NCI-H1092 treated with DMSO at 0.1 percent for 48 hours (cell line): ENCODE data around the gene LRP1B.

Experiments
- DNase-seq: peaks from one replicate; lab custom pipeline; 2025; lab: John Stamatoyannopoulos, UW

LRP1B gene

DNA sequence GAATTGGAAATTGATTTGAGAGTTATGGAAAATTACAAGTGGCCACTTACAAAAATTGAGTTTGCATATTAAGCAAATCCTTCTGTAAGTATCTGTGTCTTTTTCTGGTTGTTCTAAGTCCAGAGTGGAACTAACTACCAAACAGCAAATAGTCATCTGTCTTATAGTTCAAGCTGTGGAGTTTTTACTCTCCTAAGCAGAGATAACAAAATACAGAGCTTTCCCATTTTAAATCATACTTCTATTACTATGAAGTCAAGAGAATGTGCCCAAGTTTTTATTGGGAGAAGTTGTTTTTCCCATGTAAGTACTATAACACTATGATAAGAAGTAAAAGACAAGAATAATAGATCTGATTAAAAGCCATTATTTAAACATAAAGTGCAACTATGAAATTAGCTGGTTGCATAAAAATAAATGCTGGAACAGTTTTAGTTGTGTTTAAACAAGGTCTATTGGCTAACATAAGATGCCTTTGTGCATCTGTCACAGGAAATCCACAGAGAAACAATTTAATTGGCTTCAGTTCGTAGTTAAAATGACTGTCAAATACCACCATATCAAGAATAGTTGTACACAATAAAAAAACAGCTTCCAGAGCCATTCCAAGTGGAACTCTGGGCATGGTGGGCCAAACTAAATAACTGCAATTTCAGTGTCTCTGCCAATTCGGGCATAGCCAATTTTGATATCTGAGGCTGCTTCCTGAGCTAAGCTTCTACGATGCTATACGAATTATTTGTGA, 1883.2 kb downstream of the LRP1B start:
- no peak for DNase-seq

GRCh38 chr2:140246957-140247356, 1883.9 kb downstream of the LRP1B start:
- DNase-seq: no peak

DNA sequence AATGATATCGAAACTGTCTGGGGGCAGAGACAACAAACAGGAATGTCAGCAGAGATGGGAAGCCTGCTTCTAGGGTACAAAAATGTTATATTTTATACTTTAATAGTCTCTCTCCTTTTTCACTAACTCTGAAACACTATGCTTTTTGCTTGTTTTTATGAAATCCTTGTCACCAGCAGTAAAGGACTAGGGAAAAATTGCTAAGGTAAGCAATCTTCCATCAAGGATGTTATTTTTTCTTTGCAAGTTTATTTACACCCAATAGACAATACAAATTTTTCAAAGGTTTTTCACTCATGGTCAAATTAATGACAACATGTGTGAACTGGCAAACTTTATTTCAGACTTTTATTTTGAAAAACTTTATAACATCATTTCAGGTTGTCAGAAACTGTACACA, 1884.8 kb downstream of the LRP1B start:
- DNase-seq: no peak

DNA sequence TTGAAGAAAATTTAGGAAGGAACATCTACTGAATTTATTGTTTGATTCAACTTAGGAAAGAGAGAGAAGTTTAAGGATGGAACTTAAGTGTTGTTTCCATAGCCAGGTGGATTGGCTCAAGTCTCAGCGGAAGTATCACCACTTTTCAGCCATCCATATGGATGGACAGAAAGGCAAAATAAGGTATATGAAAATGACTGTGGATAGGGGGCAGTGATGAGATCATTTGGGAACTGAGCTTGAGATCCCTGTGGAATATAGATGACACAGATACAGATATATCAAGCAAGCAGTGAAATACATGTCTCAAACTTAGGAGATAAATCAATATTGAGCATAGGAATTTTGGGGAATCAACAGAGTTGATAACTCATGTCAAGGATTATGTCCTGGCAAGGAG, 1887.9 kb downstream of the LRP1B start:
- no peak for DNase-seq

- DNase-seq: no peak
These were observed 1896.7 kb downstream of the LRP1B start for GRCh38 chr2:140234116-140234515.

GRCh38 chr2:140210963-140211362, 1919.9 kb downstream of the LRP1B start:
- DNase-seq: no peak

DNA sequence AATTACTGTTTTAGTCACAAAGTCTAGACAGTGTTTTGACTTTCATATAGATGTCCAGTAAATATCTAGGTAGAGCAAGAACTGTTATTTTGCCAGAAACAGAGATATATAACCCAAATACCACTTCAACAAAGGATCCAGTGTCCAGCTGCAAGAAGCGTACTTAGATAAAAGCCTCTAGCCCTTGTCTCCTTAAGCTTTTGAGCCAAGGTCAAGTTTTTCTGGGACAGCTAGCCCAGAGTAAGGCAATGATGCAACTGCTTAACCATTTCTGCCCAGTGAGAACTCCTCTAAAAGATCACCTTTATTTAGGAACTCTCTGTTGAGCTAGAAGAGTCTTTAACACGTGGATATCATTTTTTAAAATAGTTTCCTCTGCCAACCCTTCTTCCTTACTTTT, 1925.7 kb downstream of the LRP1B start:
- no peak for DNase-seq

- no peak for DNase-seq
These were observed 1927.5 kb downstream of the LRP1B start for GRCh38 chr2:140203347-140203746.

DNA sequence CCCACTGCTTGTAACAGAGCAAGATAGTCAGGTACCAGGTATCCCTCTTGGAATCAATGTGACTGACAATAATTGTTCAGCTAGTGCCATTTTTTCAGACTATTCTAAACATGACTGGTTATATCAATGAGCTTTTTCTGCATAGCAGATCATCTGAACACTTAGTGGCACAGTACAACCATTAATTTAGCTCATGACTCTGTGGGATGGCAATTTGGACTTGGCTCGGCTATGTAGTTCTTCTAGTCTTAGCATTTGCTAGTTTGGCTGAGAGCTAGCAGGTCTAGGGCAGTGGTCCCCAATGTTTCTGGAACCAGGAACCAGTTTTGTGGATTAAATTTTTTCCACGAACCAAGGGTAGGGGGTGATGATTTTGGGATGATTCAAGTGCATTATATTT, 1929.2 kb downstream of the LRP1B start:
- no peak for DNase-seq

GRCh38 chr2:140200764-140201163, 1930.1 kb downstream of the LRP1B start:
- no peak for DNase-seq

GRCh38 chr2:140200307-140200706, 1930.5 kb downstream of the LRP1B start:
- no peak for DNase-seq

- no peak for DNase-seq
These were observed 1931.5 kb downstream of the LRP1B start for GRCh38 chr2:140199312-140199711.

GRCh38 chr2:140187086-140187485, 1943.7 kb downstream of the LRP1B start:
- no peak for DNase-seq

DNA sequence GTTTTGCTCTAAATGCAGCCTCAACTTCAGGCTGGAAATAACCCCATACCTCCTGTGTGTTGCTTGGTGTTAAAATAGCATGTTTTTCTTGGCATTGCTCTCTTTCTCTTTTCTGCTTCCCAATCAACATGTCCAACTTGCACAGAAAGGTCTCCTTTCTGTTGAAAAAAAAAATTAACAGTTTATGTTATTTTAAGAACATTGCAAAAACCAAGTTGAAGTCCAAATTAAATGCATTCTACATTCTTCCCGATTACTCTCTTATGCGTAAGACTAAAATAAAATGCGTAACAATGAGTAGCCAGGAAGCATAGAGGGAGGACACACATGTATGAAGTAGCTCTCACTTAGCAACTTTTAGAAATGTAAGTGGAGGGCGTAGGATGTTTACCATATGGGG, 1944.5 kb downstream of the LRP1B start:
- no peak for DNase-seq

- no peak for DNase-seq
These were observed 1945.7 kb downstream of the LRP1B start for GRCh38 chr2:140185076-140185475.

DNA sequence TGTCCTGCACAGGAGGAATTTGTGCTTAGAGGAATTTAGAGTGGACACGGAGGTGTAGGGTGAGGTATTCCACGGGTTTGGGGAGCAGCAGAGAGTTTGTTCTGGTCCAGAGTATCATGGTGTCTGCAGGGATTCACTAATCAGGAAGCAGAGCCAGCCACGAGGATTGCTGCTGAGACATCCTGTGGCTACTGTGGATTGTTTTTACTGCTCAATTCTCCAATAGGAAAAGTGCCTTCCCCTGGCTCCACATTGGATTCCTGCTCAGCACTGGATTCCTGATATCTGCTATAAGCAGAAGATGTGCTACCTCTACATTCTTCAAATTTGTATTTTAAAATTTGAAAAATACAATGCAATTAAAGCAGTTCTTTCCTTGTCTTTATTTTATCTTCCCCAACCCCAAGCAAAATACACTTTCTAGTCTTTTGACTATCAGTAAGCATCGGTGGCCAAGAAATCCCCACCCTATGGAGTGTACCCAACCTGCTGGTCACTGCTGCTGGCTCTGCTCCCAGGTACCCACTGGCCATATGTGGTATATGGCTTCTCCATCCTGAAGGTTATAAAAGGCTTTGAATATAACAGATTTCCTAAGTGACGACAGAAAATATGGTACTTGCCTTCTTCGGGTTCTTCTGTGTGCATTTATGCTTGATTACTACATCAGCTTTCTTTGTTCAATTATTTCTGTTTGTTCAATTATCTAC, 1947.6 kb downstream of the LRP1B start:
- DNase-seq: no peak
